WI38 (cell line): ENCODE measurements around the gene PRDM16.

ENCODE experiments used
- H3K4me3 ChIP-seq: 2 replicates; pipeline ENCODE4 v1.5.1; 2011; ENCODE audit warnings: low read depth, mild to moderate bottlenecking, control low read depth, low read length
- CTCF ChIP-seq: IDR thresholded peaks from 2 replicates; pipeline ENCODE4 v1.5.1; 2012; ENCODE audit warnings: low read depth, mild to moderate bottlenecking, control low read depth, low read length

Gene PRDM16

GRCh38 chr1:3074297-3074741 lies 5.3 kb downstream of the PRDM16 start:
- no peak overlapping the region for H3K4me3 ChIP-seq
- no peak for TF ChIP-seq CTCF

GRCh38 chr1:3074800-3075199 lies 5.8 kb downstream of the PRDM16 start:
- TF ChIP-seq CTCF = no peak

GRCh38 chr1:3075666-3076362 lies 6.8 kb downstream of the PRDM16 start:
- no peak for TF ChIP-seq CTCF
- H3K4me3 ChIP-seq = no peak overlapping the region

More at GRCh38 chr1:3074800-3075199, 5.8 kb downstream of the PRDM16 start:
- no peak overlapping the region for H3K4me3 ChIP-seq

- TF ChIP-seq CTCF = no peak
- H3K4me3 ChIP-seq = no peak overlapping the region
These were observed 7.3 kb downstream of the PRDM16 start for GRCh38 chr1:3076363-3076740.

- TF ChIP-seq CTCF = no peak
- no peak overlapping the region for H3K4me3 ChIP-seq
These were observed 8.1 kb downstream of the PRDM16 start for GRCh38 chr1:3077081-3077480.

GRCh38 chr1:3077561-3077960 lies 8.6 kb downstream of the PRDM16 start:
- TF ChIP-seq CTCF = no peak
- H3K4me3 ChIP-seq = no peak overlapping the region

GRCh38 chr1:3078430-3078861 lies 9.4 kb downstream of the PRDM16 start:
- no peak overlapping the region for H3K4me3 ChIP-seq
- no peak for TF ChIP-seq CTCF
